Esophagus (tissue), 2 donors: ENCODE measurements around the gene VSTM4. TPM values are rescaled to one million over a fixed set of nuclear protein-coding genes. Genes with fewer than 3 reads are reported as not detected.
A peak's percentile ranks its signal among the peaks of the same experiment; 100 is the strongest.

ENCODE experiments used
- H3K27ac ChIP-seq, 2 donors: one replicate each; pipeline ENCODE4 v1.5.1; 2013; ENCODE audit warnings: low read depth in 2 of 2, mild to moderate bottlenecking in 2 of 2, inconsistent platforms in 1 of 2, low read length in 1 of 2, moderate library complexity in 1 of 2
- H3K27me3 ChIP-seq, 2 donors: one replicate each; pipeline ENCODE4 v1.6.1; 2013; ENCODE audit warnings: low read length in 2 of 2, control low read depth in 1 of 2, mild to moderate bottlenecking in 1 of 2; ENCODE audit not compliant: insufficient read depth in 2 of 2, control insufficient read depth in 1 of 2
- H3K36me3 ChIP-seq, 2 donors: one replicate each; pipeline ENCODE4 v1.6.1; 2013; ENCODE audit warnings: low read length in 1 of 2; ENCODE audit not compliant: control insufficient read depth in 2 of 2, insufficient read depth in 2 of 2
- H3K4me1 ChIP-seq, 2 donors: one replicate each; pipeline ENCODE4 v1.6.1; 2013; ENCODE audit warnings: low read length in 1 of 2; ENCODE audit not compliant: control insufficient read depth in 2 of 2, insufficient read depth in 2 of 2
- H3K4me3 ChIP-seq, 2 donors: one replicate each; pipeline ENCODE4 v1.5.1; 2013; ENCODE audit warnings: low read length in 2 of 2, mild to moderate bottlenecking in 2 of 2, low read depth in 1 of 2, moderate library complexity in 1 of 2
- H3K9me3 ChIP-seq, 2 donors: one replicate each; pipeline ENCODE4 v1.6.1; 2013; ENCODE audit warnings: mild to moderate bottlenecking in 2 of 2, low read depth in 1 of 2, low read length in 1 of 2, moderate library complexity in 1 of 2; ENCODE audit not compliant: control insufficient read depth in 2 of 2, insufficient read depth in 1 of 2
- WGBS, 2 donors: extraction: QIAGEN DNeasy Blood & Tissue Kit; methylation state at CpG; one replicate each; pipeline ENCODE4 v1.1.7; 2013; 5-methylcytosine and 5-hydroxymethylcytosine counted together
- polyA plus RNA-seq, 2 donors: library from polyadenylated mRNA; stranded (reverse); fragments of 200-250 nt; gene quantifications; one replicate each; pipeline ENCODE4 v1.2.3, GENCODE V29; 2013
- donor health status: healthy with polysubstance abuse.
- donor health status: Bipolar disorder and iron deficiency.

Gene VSTM4
- polyA plus RNA-seq: 1 to 10 TPM in 1 of 2 donors, under 1 TPM in 1; 0.31 to 1.2 TPM

- H3K4me1 ChIP-seq: peaks cover 0 to 4% of the 10 kb centered on the region in 2 donors
- 3% methylated on average over 52 to 95 of the region's 95 CpGs for WGBS, 2 donors
- H3K27ac ChIP-seq: peak within 1 kb of the TSS; percentile 66 to 83
Observed at GRCh38 chr10:49115015-49115795, at the start of gene VSTM4. Gene VSTM4 (minus strand): TSS chr10:49115522. CDS start chr10:49115485, 37 bp downstream.

GRCh38 chr10:49164559-49165188 is 49.4 kb upstream of the VSTM4 start:
- whole genome bisulfite sequencing, 2 donors: 58 to 64% methylated on average over 9 of the region's 9 CpGs
- Histone ChIP-seq H3K27ac (no peak overlapping the region), H3K36me3 (no peaks in the 10 kb centered on the region), H3K27me3 (no peaks in the 10 kb centered on the region), H3K4me1 (peaks cover 0 to 4% of the 10 kb centered on the region in 2 donors), H3K4me3 (no peak overlapping the region), H3K9me3 (no peaks in the 10 kb centered on the region)

More at GRCh38 chr10:49115015-49115795, at the start of gene VSTM4:
- Histone ChIP-seq H3K36me3 (no peaks in the 10 kb centered on the region), H3K9me3 (no peaks in the 10 kb centered on the region), H3K27me3 (no peaks in the 10 kb centered on the region), H3K4me3 (peak within 1 kb of the TSS; percentile 55 to 64)

- no peaks in the 10 kb centered on the region for H3K27me3 ChIP-seq
- H3K9me3 ChIP-seq: no peaks in the 10 kb centered on the region
- H3K4me1 ChIP-seq: peaks cover 0 to 4% of the 10 kb centered on the region in 2 donors
- no peaks in the 10 kb centered on the region for H3K36me3 ChIP-seq
- H3K27ac ChIP-seq: no peak overlapping the region
- H3K4me3 ChIP-seq: no peak overlapping the region
- 87 to 95% methylated on average over 4 of the region's 4 CpGs for WGBS, 2 donors
Observed at GRCh38 chr10:49163741-49164140, 48.4 kb upstream of the VSTM4 start.

GRCh38 chr10:49162761-49163310 is 47.5 kb upstream of the VSTM4 start:
- H3K36me3 ChIP-seq: no peaks in the 10 kb centered on the region
- peaks cover 0 to 2% of the 10 kb centered on the region in 2 donors for H3K4me1 ChIP-seq
- H3K27me3 ChIP-seq: no peaks in the 10 kb centered on the region
- whole genome bisulfite sequencing, 2 donors: 75 to 82% methylated on average over 8 of the region's 8 CpGs
- no peaks in the 10 kb centered on the region for H3K9me3 ChIP-seq
- no peak overlapping the region for H3K27ac ChIP-seq
- no peak overlapping the region for H3K4me3 ChIP-seq

GRCh38 chr10:49162063-49162462 is 46.7 kb upstream of the VSTM4 start:
- Histone ChIP-seq H3K27me3 (no peaks in the 10 kb centered on the region), H3K4me1 (peaks cover 0 to 2% of the 10 kb centered on the region in 2 donors), H3K9me3 (no peaks in the 10 kb centered on the region), H3K27ac (no peak overlapping the region), H3K4me3 (no peak overlapping the region), H3K36me3 (no peaks in the 10 kb centered on the region)
- 80 to 83% methylated on average over 5 of the region's 5 CpGs for WGBS, 2 donors

- H3K27me3 ChIP-seq: no peaks in the 10 kb centered on the region
- 48% methylated on average over 8 of the region's 8 CpGs for WGBS, 2 donors
- H3K4me3 ChIP-seq: no peak overlapping the region
- H3K9me3 ChIP-seq: no peaks in the 10 kb centered on the region
- H3K36me3 ChIP-seq: no peaks in the 10 kb centered on the region
- H3K4me1 ChIP-seq: peaks cover 0 to 2% of the 10 kb centered on the region in 2 donors
- no peak overlapping the region for H3K27ac ChIP-seq
Observed at GRCh38 chr10:49161411-49161997, 46.2 kb upstream of the VSTM4 start.

GRCh38 chr10:49160814-49161213 is 45.5 kb upstream of the VSTM4 start:
- 85 to 96% methylated on average over 5 of the region's 5 CpGs for WGBS, 2 donors
- Histone ChIP-seq H3K4me1 (peaks cover 0 to 2% of the 10 kb centered on the region in 2 donors), H3K36me3 (no peaks in the 10 kb centered on the region), H3K27ac (no peak overlapping the region), H3K4me3 (no peak overlapping the region), H3K9me3 (no peaks in the 10 kb centered on the region), H3K27me3 (no peaks in the 10 kb centered on the region)

- WGBS, 2 donors: 86 to 89% methylated on average over 5 of the region's 5 CpGs
Observed at GRCh38 chr10:49160110-49160509, 44.8 kb upstream of the VSTM4 start.

GRCh38 chr10:49158915-49159314 is 43.6 kb upstream of the VSTM4 start:
- Histone ChIP-seq H3K4me1 (peaks cover 0 to 2% of the 10 kb centered on the region in 2 donors), H3K36me3 (no peaks in the 10 kb centered on the region), H3K27me3 (no peaks in the 10 kb centered on the region), H3K9me3 (no peaks in the 10 kb centered on the region), H3K27ac (no peak overlapping the region), H3K4me3 (no peak overlapping the region)
- WGBS, 2 donors: 45 to 62% methylated on average over 3 of the region's 3 CpGs

More at GRCh38 chr10:49160110-49160509, 44.8 kb upstream of the VSTM4 start:
- H3K36me3 ChIP-seq: no peaks in the 10 kb centered on the region
- no peak overlapping the region for H3K27ac ChIP-seq
- H3K9me3 ChIP-seq: no peaks in the 10 kb centered on the region
- no peaks in the 10 kb centered on the region for H3K27me3 ChIP-seq
- no peak overlapping the region for H3K4me3 ChIP-seq
- peaks cover 0 to 2% of the 10 kb centered on the region in 2 donors for H3K4me1 ChIP-seq
